ENCODE measurements around the gene DPH5. TPM values are rescaled to one million over a fixed set of nuclear protein-coding genes. Genes with fewer than 3 reads are reported as not detected.
A peak's percentile ranks its signal among the peaks of the same experiment; 100 is the strongest.

Gene DPH5
- total and polyA plus RNA-seq, 2 donors (not counting 1 experiment from before 2014, with no cell fraction given): 33.0 to 42.5 TPM

- Mint-ChIP-seq H3K27ac (no peak overlapping the region), H3K9me3 (ENCODE audit: insufficient read depth) (no peaks in the 10 kb centered on the region), H3K27me3 (no peaks in the 10 kb centered on the region), H3K4me3 (no peak overlapping the region), H3K4me1 (peaks cover 38% of the 10 kb centered on the region)
- TF ChIP-seq CTCF (IDR thresholded peaks at IDR 0.05) (no peak), EZH2 (IDR thresholded peaks at IDR 0.05; ENCODE audit: borderline replicate concordance, insufficient read depth, low read depth, low read length, poor library complexity, severe bottlenecking) (no peak)
- ChIA-PET POLR2A (no interaction called here), CTCF (no interaction called here)
- H3K4me2 ChIP-seq (replicated peaks; ENCODE audit: low read depth, low read length, poor library complexity, severe bottlenecking): no peak overlapping the region
- no peak overlapping the region for H3K4me3 ChIP-seq (ENCODE audit: control extremely low read depth in 1 of 5, extremely low read depth in 1 of 5, insufficient read depth in 1 of 5, low read depth in 2 of 5, low read length in 4 of 5)
- intact Hi-C loops (cut with micrococcal nuclease): no loop called here
- no CpG with 5 or more reads among the region's 1 CpG for WGBS (ENCODE audit: insufficient coverage)
- no peaks in the 10 kb centered on the region for H4K20me1 ChIP-seq (ENCODE audit: control insufficient read depth, insufficient read depth, low read length, poor library complexity, severe bottlenecking)
- no peaks in the 10 kb centered on the region for H3K79me2 ChIP-seq (ENCODE audit: control insufficient read depth, insufficient read depth, low read length)
- peaks cover 8 to 14% of the 10 kb centered on the region in 2 experiments for H3K36me3 ChIP-seq (replicated peaks in 1 of 2; ENCODE audit: control extremely low read depth in 1 of 2, control insufficient read depth in 1 of 2, extremely low read depth in 1 of 2, insufficient read depth in 2 of 2, low read length in 1 of 2)
- H3K9ac ChIP-seq (ENCODE audit: low read length): no peak overlapping the region
- H3K27ac ChIP-seq (ENCODE audit: low read length in 2 of 2): no peak overlapping the region
- H3K27me3 ChIP-seq (replicated peaks in 1 of 4; ENCODE audit: control extremely low read depth in 1 of 4, control insufficient read depth in 3 of 4, insufficient read depth in 4 of 4, low read length in 3 of 4): no peaks in the 10 kb centered on the region
- no peak for DNase-seq
- H3K4me1 ChIP-seq (ENCODE audit: control insufficient read depth in 2 of 2, insufficient read depth in 2 of 2, low read length in 2 of 2): peaks cover 18 to 26% of the 10 kb centered on the region in 2 donors
- no peaks in the 10 kb centered on the region for H3K9me3 ChIP-seq (ENCODE audit: control extremely low read depth in 1 of 3, control insufficient read depth in 2 of 3, insufficient read depth in 1 of 3, low read length in 2 of 3)
- ATAC-seq (ENCODE audit: low read depth): no peak
- no peak overlapping the region for H2AFZ ChIP-seq (ENCODE audit: insufficient read depth, low read depth, low read length, poor library complexity, severe bottlenecking)
Observed at GRCh38 chr1:100998426-100998825, 27.2 kb downstream of the DPH5 start.

- Histone ChIP-seq H3K9ac (ENCODE audit: low read length) (peak overlapping the region; percentile 40), H3K36me3 (replicated peaks in 1 of 2; ENCODE audit: control extremely low read depth in 1 of 2, control insufficient read depth in 1 of 2, extremely low read depth in 1 of 2, insufficient read depth in 2 of 2, low read length in 1 of 2) (peaks cover 2 to 20% of the 10 kb centered on the region in 2 experiments), H3K4me1 (ENCODE audit: control insufficient read depth in 2 of 2, insufficient read depth in 2 of 2, low read length in 2 of 2) (peaks cover 8 to 11% of the 10 kb centered on the region in 2 donors), H3K27ac (ENCODE audit: low read length in 2 of 2) (peak overlapping the region; percentile 35 to 69), H4K20me1 (ENCODE audit: control insufficient read depth, insufficient read depth, low read length, poor library complexity, severe bottlenecking) (no peaks in the 10 kb centered on the region), H3K4me3 (ENCODE audit: control extremely low read depth in 1 of 5, extremely low read depth in 1 of 5, insufficient read depth in 1 of 5, low read depth in 2 of 5, low read length in 4 of 5) (peak overlapping the region in 1 of 5 experiments; percentile 20), H3K4me2 (replicated peaks; ENCODE audit: low read depth, low read length, poor library complexity, severe bottlenecking) (peak overlapping the region; percentile 52), H3K9me3 (ENCODE audit: control extremely low read depth in 1 of 3, control insufficient read depth in 2 of 3, insufficient read depth in 1 of 3, low read length in 2 of 3) (no peaks in the 10 kb centered on the region), H3K27me3 (replicated peaks in 1 of 4; ENCODE audit: control extremely low read depth in 1 of 4, control insufficient read depth in 3 of 4, insufficient read depth in 4 of 4, low read length in 3 of 4) (no peaks in the 10 kb centered on the region), H2AFZ (ENCODE audit: insufficient read depth, low read depth, low read length, poor library complexity, severe bottlenecking) (no peak overlapping the region), H3K79me2 (ENCODE audit: control insufficient read depth, insufficient read depth, low read length) (no peaks in the 10 kb centered on the region)
- DNase-seq (peak; percentile 20), ATAC-seq (ENCODE audit: low read depth) (peak; percentile 17)
- H3K4me3 Mint-ChIP-seq: peak overlapping the region; percentile 20
- ChIA-PET CTCF (interaction anchor here (0.6 to 3.4 kb wide), 8 partner anchors 21 to 362 kb away, joined by 3 to 12 read pairs (median 4); no protein-coding TSS in a partner anchor), POLR2A (no interaction called here)
- H3K4me1 Mint-ChIP-seq: peaks cover 20% of the 10 kb centered on the region
- TF ChIP-seq CTCF (IDR thresholded peaks at IDR 0.05): no peak
- no peak for TF ChIP-seq EZH2 (IDR thresholded peaks at IDR 0.05; ENCODE audit: borderline replicate concordance, insufficient read depth, low read depth, low read length, poor library complexity, severe bottlenecking)
- intact Hi-C loops (cut with micrococcal nuclease): no loop called here
- no peaks in the 10 kb centered on the region for H3K9me3 Mint-ChIP-seq (ENCODE audit: insufficient read depth)
- H3K27ac Mint-ChIP-seq: peak overlapping the region; percentile 78
- WGBS (ENCODE audit: insufficient coverage): no CpG with 5 or more reads among the region's 4 CpGs
- no peaks in the 10 kb centered on the region for H3K27me3 Mint-ChIP-seq
Observed at GRCh38 chr1:100995198-100995988, 30.2 kb downstream of the DPH5 start.
